Measurements from ENCODE around the gene ZNF3. TPM values are rescaled to one million over a fixed set of nuclear protein-coding genes. Genes with fewer than 3 reads are reported as not detected.

ZNF3 gene
- total and polyA plus RNA-seq, 4 donors, result 10.2 to 18.2 (median 12.2) TPM

DNA sequence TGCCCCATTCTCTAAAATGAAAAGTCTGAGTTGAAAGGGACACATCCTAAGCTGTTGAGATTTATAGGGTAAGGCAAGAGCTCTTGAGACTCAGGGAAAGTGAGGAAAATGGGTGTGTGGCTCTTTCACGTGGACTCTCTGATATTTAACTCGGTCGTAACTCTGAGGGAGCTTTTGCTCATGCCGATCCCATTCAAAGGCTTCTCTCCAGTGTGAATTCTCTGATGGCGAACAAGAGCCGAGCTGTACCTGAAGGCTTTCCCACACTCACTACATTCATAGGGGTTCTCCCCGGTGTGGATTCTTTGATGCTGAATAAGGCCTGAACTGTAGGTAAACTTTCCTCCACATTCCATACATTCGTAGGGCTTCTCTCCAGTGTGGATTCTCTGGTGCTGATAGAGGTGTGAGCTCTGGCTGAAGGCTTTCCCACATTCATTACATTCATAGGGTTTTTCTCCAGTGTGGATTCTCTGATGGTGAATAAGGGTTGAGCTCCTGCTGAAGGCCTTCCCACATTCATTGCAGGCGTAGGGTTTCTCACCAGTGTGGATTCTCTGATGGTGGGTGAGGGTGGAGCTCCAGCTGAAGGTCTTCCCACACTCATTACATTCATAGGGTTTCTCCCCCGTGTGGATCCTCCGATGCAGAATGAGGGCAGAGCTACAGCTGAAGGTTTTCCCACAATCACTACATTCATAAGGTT is 10.4 kb downstream of the ZNF3 start:
- H3K27ac ChIP-seq (ENCODE audit: low read depth in 1 of 2, low read length in 2 of 2), result no peak overlapping the region
- peaks cover 21 to 66% (median 60%) of the 10 kb centered on the region in 4 donors for H3K36me3 ChIP-seq (ENCODE audit: control insufficient read depth in 4 of 4, insufficient read depth in 3 of 4, low read depth in 1 of 4, low read length in 3 of 4)
- peak overlapping the region in 2 of 3 donors; percentile 9 to 55 for H3K4me3 ChIP-seq (ENCODE audit: low read depth in 1 of 3, low read length in 3 of 3)
- no peak for DNase-seq (ENCODE audit: low spot score)
- no peaks in the 10 kb centered on the region for H3K27me3 ChIP-seq (ENCODE audit: control insufficient read depth in 4 of 4, insufficient read depth in 4 of 4, low read length in 3 of 4)
- peaks cover 20 to 30% (median 22%) of the 10 kb centered on the region in 4 donors for H3K9me3 ChIP-seq (ENCODE audit: control insufficient read depth in 4 of 4, low read length in 3 of 4)
- TF ChIP-seq REST (IDR thresholded peaks at IDR 0.05) (no peak), YY1 (IDR thresholded peaks at IDR 0.05) (no peak), ATF3 (IDR thresholded peaks at IDR 0.05) (no peak), HNF4A (conservative IDR thresholded peaks at IDR 0.05) (no peak), MAX (IDR thresholded peaks at IDR 0.05) (no peak), TAF1 (conservative IDR thresholded peaks at IDR 0.05) (no peak), GABPA (IDR thresholded peaks at IDR 0.05 in 1 of 2, conservative IDR thresholded peaks at IDR 0.05 in 1 of 2) (no peak), RXRA (IDR thresholded peaks at IDR 0.05) (no peak), SP1 (IDR thresholded peaks at IDR 0.05) (no peak), NR2F2 (IDR thresholded peaks at IDR 0.05) (no peak), FOXA2 (IDR thresholded peaks at IDR 0.05) (no peak)
- TF ChIP-seq, protein P1, sequence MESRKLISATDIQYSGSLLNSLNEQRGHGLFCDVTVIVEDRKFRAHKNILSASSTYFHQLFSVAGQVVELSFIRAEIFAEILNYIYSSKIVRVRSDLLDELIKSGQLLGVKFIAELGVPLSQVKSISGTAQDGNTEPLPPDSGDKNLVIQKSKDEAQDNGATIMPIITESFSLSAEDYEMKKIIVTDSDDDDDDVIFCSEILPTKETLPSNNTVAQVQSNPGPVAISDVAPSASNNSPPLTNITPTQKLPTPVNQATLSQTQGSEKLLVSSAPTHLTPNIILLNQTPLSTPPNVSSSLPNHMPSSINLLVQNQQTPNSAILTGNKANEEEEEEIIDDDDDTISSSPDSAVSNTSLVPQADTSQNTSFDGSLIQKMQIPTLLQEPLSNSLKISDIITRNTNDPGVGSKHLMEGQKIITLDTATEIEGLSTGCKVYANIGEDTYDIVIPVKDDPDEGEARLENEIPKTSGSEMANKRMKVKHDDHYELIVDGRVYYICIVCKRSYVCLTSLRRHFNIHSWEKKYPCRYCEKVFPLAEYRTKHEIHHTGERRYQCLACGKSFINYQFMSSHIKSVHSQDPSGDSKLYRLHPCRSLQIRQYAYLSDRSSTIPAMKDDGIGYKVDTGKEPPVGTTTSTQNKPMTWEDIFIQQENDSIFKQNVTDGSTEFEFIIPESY (IDR thresholded peaks at IDR 0.05), result no peak
- 98% methylated on average over 11 of the region's 11 CpGs for WGBS
- no peak overlapping the region for H3K9ac ChIP-seq (ENCODE audit: low read depth in 1 of 2, low read length in 2 of 2)
- H3K4me1 ChIP-seq (ENCODE audit: control insufficient read depth in 4 of 4, insufficient read depth in 4 of 4, low read length in 3 of 4), result peaks cover 0 to 6% (median 2%) of the 10 kb centered on the region in 4 donors

- Histone ChIP-seq H3K27ac (ENCODE audit: low read depth in 1 of 2, low read length in 2 of 2) (no peak overlapping the region), H3K9ac (ENCODE audit: low read depth in 1 of 2, low read length in 2 of 2) (no peak overlapping the region), H3K27me3 (ENCODE audit: control insufficient read depth in 4 of 4, insufficient read depth in 4 of 4, low read length in 3 of 4) (no peaks in the 10 kb centered on the region), H3K4me3 (ENCODE audit: low read depth in 1 of 3, low read length in 3 of 3) (no peak overlapping the region), H3K36me3 (ENCODE audit: control insufficient read depth in 4 of 4, insufficient read depth in 3 of 4, low read depth in 1 of 4, low read length in 3 of 4) (peaks cover 19 to 55% (median 50%) of the 10 kb centered on the region in 4 donors), H3K4me1 (ENCODE audit: control insufficient read depth in 4 of 4, insufficient read depth in 4 of 4, low read length in 3 of 4) (peaks cover under 1 to 17% (median 13%) of the 10 kb centered on the region in 4 donors), H3K9me3 (ENCODE audit: control insufficient read depth in 4 of 4, low read length in 3 of 4) (peaks cover 20 to 30% (median 22%) of the 10 kb centered on the region in 4 donors)
- TF ChIP-seq FOXA2 (IDR thresholded peaks at IDR 0.05), result no peak
- no peak for TF ChIP-seq HNF4G (IDR thresholded peaks at IDR 0.05)
- no peak for TF ChIP-seq YY1 (IDR thresholded peaks at IDR 0.05)
- no peak for TF ChIP-seq GABPA (IDR thresholded peaks at IDR 0.05 in 1 of 2, conservative IDR thresholded peaks at IDR 0.05 in 1 of 2)
- no peak for TF ChIP-seq CTCF (IDR thresholded peaks at IDR 0.05; ENCODE audit: low read depth, low read length, missing input control)
- no peak for TF ChIP-seq FOXA1 (IDR thresholded peaks at IDR 0.05)
- no peak for TF ChIP-seq HNF4A (conservative IDR thresholded peaks at IDR 0.05)
- TF ChIP-seq JUND (IDR thresholded peaks at IDR 0.05), result no peak
- TF ChIP-seq TAF1 (conservative IDR thresholded peaks at IDR 0.05), result no peak
- TF ChIP-seq NR2F2 (IDR thresholded peaks at IDR 0.05), result no peak
- TF ChIP-seq SP1 (IDR thresholded peaks at IDR 0.05), result no peak
- no peak for TF ChIP-seq MAX (IDR thresholded peaks at IDR 0.05)
- TF ChIP-seq, protein P1 (IDR thresholded peaks at IDR 0.05), result no peak
- TF ChIP-seq ATF3 (IDR thresholded peaks at IDR 0.05), result no peak
- TF ChIP-seq EGR1 (IDR thresholded peaks at IDR 0.05; ENCODE audit: low read depth in 2 of 2), result no peak
- no peak for DNase-seq (ENCODE audit: low spot score)
- 98% methylated on average over 5 of the region's 5 CpGs for WGBS
These were observed 11.5 kb downstream of the ZNF3 start for GRCh38 chr7:100069991-100070390.

Measured in liver (tissue), 9 donors.